Fibroblast of villous mesenchyme (primary cell): ENCODE measurements around the gene RBM6. TPM values are rescaled to one million over a fixed set of nuclear protein-coding genes. Genes with fewer than 3 reads are reported as not detected.
"Not testable (repeated sequence)": the region's sequence is repeated elsewhere in the genome, so short reads cannot be mapped to it uniquely, and the experiment has no call there.

Source experiments
- DNase-seq: peaks from one replicate; pipeline ENCODE4 v3.0.0-alpha.2; 2010; ENCODE audit warnings: low read depth
- H3K4me3 ChIP-seq: 2 replicates; pipeline ENCODE4 v1.5.1; 2011; ENCODE audit warnings: low read depth, mild to moderate bottlenecking, low read length
- CTCF ChIP-seq: IDR thresholded peaks from 2 replicates; pipeline ENCODE4 v1.5.1; 2012; ENCODE audit warnings: low read depth, mild to moderate bottlenecking, low read length; ENCODE audit not compliant: insufficient read depth
- total RNA-seq: library from RNA; depleted of rRNA; stranded (reverse); fragments of >200 nt; gene quantifications from 2 replicates; pipeline ENCODE4 v1.2.3, GENCODE V29; 2012

Gene RBM6
- total RNA-seq, 1 donor: 61.7 TPM

GRCh38 chr3:49901366-49902339 lies 38.3 kb upstream of the RBM6 start:
- H3K4me3 ChIP-seq: no peak overlapping the region
- TF ChIP-seq CTCF: no peak
- peak; percentile 44 for DNase-seq

GRCh38 chr3:49902511-49903345 lies 37.2 kb upstream of the RBM6 start:
- TF ChIP-seq CTCF: no peak
- no peak for DNase-seq

GRCh38 chr3:49903451-49904424 lies 36.2 kb upstream of the RBM6 start, which contains the start of gene MST1R:
Gene MST1R, minus strand, starts transcription at chr3:49903873. Its CDS starts 264 bp downstream, at chr3:49903609.
- no peak for TF ChIP-seq CTCF
- peak; percentile 39 for DNase-seq
- peak within 1 kb of the TSS; percentile 54 for H3K4me3 ChIP-seq

More at GRCh38 chr3:49902511-49903345, 37.2 kb upstream of the RBM6 start:
- no peak overlapping the region for H3K4me3 ChIP-seq

- not testable (repeated sequence) for DNase-seq, H3K4me3 ChIP-seq
Observed at GRCh38 chr3:49904448-49904847, 35.5 kb upstream of the RBM6 start.

- peak overlapping the region; percentile 46 for H3K4me3 ChIP-seq
- TF ChIP-seq CTCF: peak; percentile 67
- peak; percentile 43 for DNase-seq
Observed at GRCh38 chr3:49906073-49906743, 33.7 kb upstream of the RBM6 start.

- no peak for DNase-seq
- no peak for TF ChIP-seq CTCF
- no peak overlapping the region for H3K4me3 ChIP-seq
Observed at GRCh38 chr3:49908373-49909199, 31.4 kb upstream of the RBM6 start.
